K562 (cell line): ENCODE data around the gene ZDHHC8. TPM values are rescaled to one million over a fixed set of nuclear protein-coding genes. Genes with fewer than 3 reads are reported as not detected.
A peak's percentile ranks its signal among the peaks of the same experiment; 100 is the strongest.

Experiments used
- AFF4 ChIP-seq: sonication (generic); formaldehyde crosslinking; IDR thresholded peaks from 2 replicates; pipeline ENCODE4 v1.8.0; 2023; ENCODE audit warnings: mild to moderate bottlenecking, missing genetic modification reagents
- E2F6 ChIP-seq, 2 experiments: IDR thresholded peaks; 2 replicates each; pipeline ENCODE4 v1.6.1; 2011; ENCODE audit warnings: borderline replicate concordance in 1 of 2, control low read depth in 1 of 2, low read depth in 1 of 2, low read length in 1 of 2, mild to moderate bottlenecking in 1 of 2, mixed read lengths in 1 of 2, moderate library complexity in 1 of 2; ENCODE audit not compliant: insufficient read depth in 1 of 2, insufficient read length in 1 of 2, poor library complexity in 1 of 2, severe bottlenecking in 1 of 2; ENCODE audit errors: extremely low read depth in 1 of 2
- HMG20A ChIP-seq: fragments of 450-650 bp; formaldehyde crosslinking; conservative IDR thresholded peaks from 2 replicates; pipeline ENCODE4 v1.4.0; 2020; ENCODE audit warnings: mild to moderate bottlenecking, mixed read lengths
- KAT7 ChIP-seq: sonication (generic); formaldehyde crosslinking; IDR thresholded peaks from 2 replicates; pipeline ENCODE4 v1.8.0; 2022; ENCODE audit warnings: missing genetic modification reagents, mild to moderate bottlenecking, borderline replicate concordance
- MGA ChIP-seq: fragments of 450-650 bp; IDR thresholded peaks from 2 replicates; pipeline ENCODE4 v1.6.1; 2016; ENCODE audit warnings: mild to moderate bottlenecking, moderate library complexity
- POLR2B ChIP-seq: fragments of 450-650 bp; IDR thresholded peaks from 2 replicates; pipeline ENCODE4 v1.6.1; 2018; ENCODE audit warnings: low read depth; ENCODE audit not compliant: partially characterized antibody
- TBP ChIP-seq: optimal IDR thresholded peaks from 2 replicates; pipeline ENCODE3; 2011; ENCODE audit warnings: low read depth, low read length, improper control_type of control experiment
- ZBTB12 ChIP-seq: fragments of 250-450 bp; sonication (Bioruptor Pico); IDR thresholded peaks from 2 replicates; pipeline ENCODE4 v1.4.0; 2020
- ZBTB17 ChIP-seq: fragments of 450-650 bp; formaldehyde crosslinking; IDR thresholded peaks from 2 replicates; pipeline ENCODE4 v1.4.0; 2020; ENCODE audit warnings: mild to moderate bottlenecking
- ZNF668 ChIP-seq: fragments of 250-450 bp; sonication (Bioruptor Pico); IDR thresholded peaks from 2 replicates; pipeline ENCODE4 v1.8.0; 2022; ENCODE audit warnings: mild to moderate bottlenecking, inconsistent platforms
- polyA plus RNA-seq, 8 experiments: library from polyadenylated mRNA; depleted of rRNA in 4 of 8; stranded (reverse) in 5 of 8; unstranded in 3 of 8; fragments of >200 nt; fragmentation: Nextera tagmentation in 2 of 8; fragmentation: Illumina TruSeq in 1 of 8; extraction: Ambion mirVana in 2 of 8; extraction: Trizol in 1 of 8; gene quantifications; 2 replicates each; pipeline versions ENCODE4 v1.2.1 to v1.2.3, GENCODE V29; 2011 to 2014; ENCODE audit warnings: inconsistent platforms in 1 of 8, missing spikeins in 1 of 8
- total RNA-seq, 7 experiments: library from RNA; depleted of rRNA in 6 of 7; stranded (reverse); fragments of >200 nt in 6 of 7; fragmentation: Illumina TruSeq in 2 of 7; extraction: Trizol in 2 of 7; gene quantifications; 2 replicates each; pipeline versions ENCODE4 v1.2.1 to v1.2.3, GENCODE V29; 2011 to 2021; ENCODE audit warnings: low replicate concordance in 1 of 7

ZDHHC8 gene
- total and polyA plus RNA-seq, 9 of the 15 experiments (the other 6 are each of a cell fraction or from before 2014, with no cell fraction given): 0.04 to 109 (median 16.4) TPM

- TF ChIP-seq ZBTB12 (CRISPR knock-in tag) (no peak), ZBTB17 (CRISPR knock-in tag) (no peak), TBP (no peak), ZNF668 (CRISPR knock-in tag) (no peak), MGA (no peak), HMG20A (CRISPR knock-in tag) (no peak), AFF4 (no peak), E2F6 (IDR thresholded peaks at IDR 0.05; ENCODE audit: borderline replicate concordance in 1 of 2, extremely low read depth in 1 of 2, insufficient read depth in 1 of 2, insufficient read length in 1 of 2, low read depth in 1 of 2, low read length in 1 of 2, poor library complexity in 1 of 2, severe bottlenecking in 1 of 2) (peak in 1 of 2 experiments; percentile 10), POLR2B (no peak), KAT7 (CRISPR knock-in tag) (no peak)
Observed at GRCh38 chr22:20180640-20181039, 49.0 kb downstream of the ZDHHC8 start (continued).
